Kasumi-1 (cell line): ENCODE data around the gene SYNJ2.

Experiments
- DNase-seq, 2 experiments: peaks; one replicate each; lab custom pipeline; 2025; lab: John Stamatoyannopoulos, UW

SYNJ2 gene

DNA sequence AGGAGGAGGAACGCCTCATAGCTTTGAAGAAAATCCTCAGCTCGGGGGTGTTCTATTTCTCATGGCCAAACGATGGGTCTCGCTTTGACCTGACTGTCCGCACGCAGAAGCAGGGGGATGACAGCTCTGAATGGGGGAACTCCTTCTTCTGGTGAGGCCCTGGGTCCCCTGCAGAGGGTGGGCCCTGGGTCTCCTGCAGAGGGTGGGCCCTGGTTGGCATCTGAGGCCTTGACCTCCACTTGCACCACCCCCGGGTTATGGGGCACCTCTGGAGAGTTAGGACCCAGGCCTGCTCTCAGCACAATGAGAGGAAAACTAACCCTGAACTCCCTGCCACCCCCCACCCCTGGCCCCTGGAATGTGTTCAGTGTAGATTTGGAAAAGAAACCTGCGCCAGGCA is 47.2 kb downstream of the SYNJ2 start:
- DNase-seq, result no peak

DNA sequence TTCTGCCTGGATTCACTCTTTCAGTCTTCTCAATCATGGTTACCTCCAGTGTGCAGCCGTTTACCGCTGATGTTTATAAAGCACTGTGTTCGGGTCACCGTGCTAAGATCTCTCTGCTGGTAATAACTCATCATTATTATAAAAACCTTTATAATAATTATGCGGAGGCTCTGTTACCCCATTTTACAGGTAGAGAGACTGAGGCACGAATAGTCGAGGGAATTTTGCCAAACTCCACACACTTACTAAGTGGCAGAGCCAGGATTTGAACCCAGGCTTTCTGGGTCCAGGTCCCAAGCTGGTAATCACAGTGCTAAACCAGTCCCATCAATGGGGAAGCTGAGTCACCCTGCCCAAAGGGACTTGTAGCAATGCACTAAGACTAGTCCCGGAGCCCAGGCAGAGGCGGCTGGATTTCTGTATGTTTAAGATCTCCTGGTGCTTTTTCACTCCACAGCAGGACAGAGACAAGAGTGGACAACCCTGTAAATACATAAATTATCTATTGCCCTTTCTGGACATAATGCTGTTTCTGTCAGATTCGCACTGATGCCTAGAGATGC is 48.1 kb downstream of the SYNJ2 start:
- no peak for DNase-seq

DNA sequence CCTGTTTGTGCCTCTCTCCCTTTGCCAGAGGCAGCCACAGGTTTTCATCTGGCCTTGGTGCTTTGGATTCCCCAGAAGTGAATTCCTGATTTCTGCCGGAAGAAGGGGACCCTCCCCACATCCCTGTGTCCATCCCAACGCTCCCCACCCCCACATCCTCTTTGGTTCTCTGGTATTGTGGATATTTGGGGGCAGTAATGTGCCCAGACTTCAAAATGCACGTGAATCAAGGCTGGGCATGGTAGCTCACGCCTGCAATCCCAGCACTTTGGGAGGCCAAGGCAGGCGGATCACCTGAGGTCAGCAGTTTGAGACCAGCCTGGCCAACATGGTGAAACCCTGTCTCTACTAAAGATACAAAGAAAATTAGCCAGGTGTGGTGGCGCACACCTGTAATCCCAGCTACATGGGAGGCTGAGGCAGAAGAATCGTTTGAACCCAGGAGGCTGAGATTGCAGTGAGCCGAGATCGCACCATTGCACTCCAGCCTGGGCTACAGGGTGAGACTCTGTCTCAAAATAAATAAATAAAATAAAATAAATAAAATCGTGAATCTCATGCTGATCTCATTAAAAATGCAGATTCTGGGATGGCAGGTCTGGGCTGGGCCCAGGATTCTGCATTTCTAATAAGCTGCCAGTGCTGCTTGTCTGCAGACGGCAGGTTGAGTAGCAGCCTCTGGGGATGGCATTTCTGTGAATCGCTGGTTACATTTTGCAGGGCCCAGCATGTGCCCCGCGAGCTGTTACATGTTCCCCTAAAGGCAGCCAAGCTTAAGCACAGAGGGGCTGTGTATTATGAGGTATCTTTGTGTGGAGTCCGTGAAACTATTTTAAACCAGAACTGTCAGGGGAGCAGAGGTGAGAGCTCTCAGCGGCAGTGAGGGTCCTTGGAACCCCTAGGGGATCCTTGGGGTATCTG is 49.0 kb downstream of the SYNJ2 start:
- no peak for DNase-seq

DNA sequence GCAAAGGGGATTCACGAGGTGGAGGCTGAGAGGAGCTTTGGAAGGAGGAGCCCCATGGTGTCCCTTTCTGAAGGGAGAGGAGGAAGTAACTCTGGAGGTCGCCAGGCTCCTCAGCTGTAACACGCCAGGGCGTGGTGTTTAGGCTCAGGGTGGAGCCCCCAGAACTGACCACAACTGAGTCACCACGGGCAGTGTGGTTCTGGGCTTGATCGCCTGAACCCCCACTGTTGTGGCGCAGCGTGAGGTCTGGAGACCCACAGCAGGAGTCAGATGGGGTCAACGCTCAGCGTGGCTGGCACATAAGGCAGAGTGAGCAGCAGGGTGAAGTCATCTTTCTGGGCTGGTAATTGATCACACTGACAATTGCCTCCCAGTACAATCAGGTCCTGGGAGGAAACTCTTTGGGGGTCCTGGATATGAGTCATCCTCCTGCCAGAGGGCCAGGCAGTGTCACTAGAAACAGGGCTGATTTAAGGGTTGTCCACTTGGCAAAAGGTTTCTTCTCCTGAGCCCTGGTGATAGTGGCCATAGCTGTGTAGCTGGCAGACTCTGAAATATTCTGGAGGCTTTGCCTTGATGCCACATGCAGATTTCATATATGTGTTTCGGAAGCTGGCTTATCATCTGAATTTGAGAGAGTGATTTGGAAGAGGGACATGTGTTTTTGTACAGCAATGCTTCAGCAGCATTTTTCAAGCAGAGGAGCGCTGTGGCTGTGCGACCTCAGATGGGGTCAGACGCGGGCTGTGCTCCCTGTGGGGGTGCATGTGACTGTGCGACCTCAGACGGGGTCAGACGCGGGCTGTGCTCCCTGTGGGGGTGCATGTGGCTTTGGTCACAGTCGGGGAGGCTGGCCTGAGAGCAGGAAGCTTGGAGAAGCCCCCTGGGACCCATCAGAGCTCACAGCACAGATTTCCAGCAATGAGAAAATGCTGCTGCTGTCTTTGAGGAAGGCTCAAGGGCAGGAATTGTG is 50.0 kb downstream of the SYNJ2 start:
- peak; percentile 43 to 47 for DNase-seq

GRCh38 chr6:158032354-158032733 is 50.7 kb downstream of the SYNJ2 start:
- DNase-seq, result no peak

DNA sequence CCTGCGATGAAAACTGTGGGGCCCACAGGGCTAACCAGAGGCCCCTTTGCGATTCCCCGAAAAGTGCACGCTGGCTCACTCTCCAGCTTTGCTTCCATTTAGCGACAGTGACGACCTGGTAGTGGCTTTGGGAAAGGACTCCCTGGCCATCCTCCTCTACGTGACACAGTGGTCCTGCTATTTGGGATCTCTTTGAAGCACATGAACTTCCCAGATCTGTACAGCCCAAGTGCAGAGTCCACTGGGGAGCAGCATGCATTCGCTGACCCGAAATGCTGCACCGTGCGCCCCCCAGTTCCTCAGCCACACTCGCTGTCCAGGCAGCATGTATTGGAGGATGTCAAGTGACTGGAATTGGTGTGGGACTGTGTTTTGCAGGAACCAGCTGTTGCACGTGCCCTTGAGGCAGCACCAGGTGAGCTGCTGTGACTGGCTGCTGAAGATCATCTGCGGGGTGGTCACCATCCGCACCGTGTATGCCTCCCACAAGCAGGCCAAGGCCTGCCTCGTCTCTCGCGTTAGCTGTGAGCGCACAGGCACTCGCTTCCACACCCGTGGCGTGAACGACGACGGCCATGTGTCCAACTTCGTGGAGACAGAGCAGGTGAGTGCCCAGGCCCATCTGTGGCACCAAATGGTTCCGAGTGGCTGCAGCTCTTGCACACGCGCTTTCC is 51.6 kb downstream of the SYNJ2 start:
- DNase-seq, result no peak

- DNase-seq, result no peak
Observed at GRCh38 chr6:158033751-158034702, 52.4 kb downstream of the SYNJ2 start.

GRCh38 chr6:158036261-158036660 is 54.6 kb downstream of the SYNJ2 start:
- DNase-seq, result no peak

- DNase-seq, result no peak
Observed at GRCh38 chr6:158037021-158037420, 55.4 kb downstream of the SYNJ2 start.

DNA sequence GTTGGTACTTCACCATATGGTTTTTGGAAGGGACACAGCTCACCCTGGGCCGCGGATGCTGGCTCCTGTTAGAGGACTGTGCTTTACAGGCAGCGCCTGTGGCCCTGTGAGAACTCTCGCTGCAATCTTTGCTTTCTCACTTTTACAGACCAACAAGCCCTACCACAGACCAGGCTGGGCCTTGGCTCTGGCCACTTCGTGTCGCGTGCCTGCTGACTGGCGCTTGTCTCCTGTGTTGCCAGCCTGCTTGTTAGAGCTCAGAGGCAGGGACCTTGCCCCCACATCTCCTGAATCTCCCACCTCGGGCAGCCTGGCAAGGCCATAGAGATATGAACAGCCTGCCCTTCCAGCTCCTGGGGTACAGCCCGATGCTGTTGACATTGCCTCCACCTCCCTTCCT is 56.1 kb downstream of the SYNJ2 start:
- DNase-seq, result no peak

GRCh38 chr6:158038291-158039177 is 56.9 kb downstream of the SYNJ2 start:
- no peak for DNase-seq

DNA sequence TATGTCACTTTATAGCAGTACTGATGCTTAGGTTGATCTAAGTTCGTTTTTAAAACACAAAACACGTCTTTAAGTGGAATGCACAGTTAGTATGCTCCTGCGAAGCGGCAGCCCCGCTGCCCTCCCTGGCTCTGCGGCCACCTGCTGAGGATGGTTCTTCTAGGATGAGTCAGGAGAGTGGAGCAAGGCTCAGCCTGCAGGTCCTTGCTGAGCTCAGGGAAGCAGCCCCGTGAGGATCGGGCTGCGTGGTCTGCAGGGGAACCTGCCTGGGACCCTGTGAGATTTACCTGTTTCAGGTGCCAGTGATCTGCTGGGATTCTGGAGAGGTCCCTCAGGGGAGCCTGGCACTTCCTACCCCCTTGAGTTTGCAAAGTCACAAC is 57.5 kb downstream of the SYNJ2 start:
- DNase-seq, result no peak

GRCh38 chr6:158039571-158040050 is 57.9 kb downstream of the SYNJ2 start:
- DNase-seq, result no peak

DNA sequence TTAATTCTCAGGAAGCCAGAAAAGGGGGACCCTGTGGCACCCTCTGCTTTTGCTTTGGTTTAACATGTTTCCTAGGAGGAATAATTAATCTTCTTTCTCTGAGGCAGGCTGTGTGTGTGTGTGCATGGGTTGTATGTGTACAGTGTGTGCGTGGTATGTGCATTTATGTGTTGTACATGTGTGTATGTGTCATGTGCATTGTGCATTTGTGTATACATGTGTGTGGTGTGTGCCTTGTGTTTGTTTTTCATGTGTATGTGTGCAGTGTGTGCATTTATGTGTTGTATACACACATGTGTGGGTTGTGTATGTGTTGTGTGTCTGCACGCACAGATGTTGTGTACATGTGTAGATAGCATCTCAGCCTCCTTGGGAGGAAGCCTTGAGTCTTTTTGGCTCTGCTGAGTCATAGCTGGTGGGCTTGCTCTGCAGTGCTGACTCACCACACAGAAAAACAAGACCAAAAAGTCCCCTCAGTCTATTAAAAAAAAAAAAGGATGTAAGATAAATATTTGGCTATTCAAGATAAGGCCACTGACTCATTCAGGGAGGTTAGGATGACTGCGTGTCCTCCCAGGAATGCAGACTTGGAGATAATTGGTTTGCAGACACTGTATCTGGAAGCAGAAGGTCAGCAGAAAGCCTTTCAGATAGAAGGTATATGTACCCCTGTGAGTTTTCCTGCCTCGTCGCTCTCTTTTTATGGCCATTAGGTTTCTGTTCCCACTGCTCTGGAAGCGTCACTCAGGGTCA is 58.6 kb downstream of the SYNJ2 start:
- DNase-seq, result peak; percentile 21 to 39

GRCh38 chr6:158040804-158041347 is 59.2 kb downstream of the SYNJ2 start:
- DNase-seq, result no peak

GRCh38 chr6:158041370-158041769 is 59.7 kb downstream of the SYNJ2 start:
- no peak for DNase-seq

DNA sequence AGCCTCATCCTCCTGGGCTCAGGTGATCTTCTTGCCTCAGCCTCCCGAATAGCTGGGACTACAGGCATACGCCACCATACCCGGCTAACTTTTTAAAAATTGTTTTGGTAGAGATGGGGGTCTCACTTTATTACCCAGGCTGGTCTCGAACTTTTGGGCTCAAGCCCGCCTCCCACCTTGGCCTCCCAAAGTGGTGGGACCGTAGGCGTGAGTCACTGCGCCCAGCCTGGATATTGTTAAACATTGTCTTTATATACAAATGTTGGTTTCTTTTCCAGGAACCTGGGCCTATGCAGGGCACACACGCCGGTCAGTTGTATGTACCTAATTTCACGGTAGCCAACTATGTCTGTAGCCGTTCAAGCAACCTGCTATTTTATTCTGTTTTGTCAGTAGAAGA is 60.1 kb downstream of the SYNJ2 start:
- DNase-seq, result no peak

GRCh38 chr6:158042245-158042798 is 60.7 kb downstream of the SYNJ2 start:
- DNase-seq, result no peak
